Panc1 (cell line): ENCODE results near the gene LTF. TPM values are rescaled to one million over a fixed set of nuclear protein-coding genes. Genes with fewer than 3 reads are reported as not detected.

Source experiments
- ATAC-seq: fragments of 200-7000 bp; cut with Tn5 transposase; 2 replicates; pipeline ENCODE4 v1.9.1; 2020; ENCODE audit warnings: mild to moderate bottlenecking, moderate library complexity
- BruUV-seq: library from RNA; stranded (reverse); fragments of 400-500 nt; replicated peaks from 2 replicates; lab custom pipeline; 2021; lab: Mats Ljungman, UMichigan
- CTCF ChIA-PET: fragments of 300-600 bp; sonication (Branson Sonifier 250); formaldehyde crosslinking; loops from one replicate; lab custom pipeline; 2022; ENCODE audit warnings: antibody characterized with exemption; lab: Charles Lee
- POLR2A ChIA-PET: fragments of 300-600 bp; sonication (Branson Sonifier 250); formaldehyde crosslinking; loops from one replicate; lab custom pipeline; 2022; ENCODE audit warnings: antibody characterized with exemption; lab: Charles Lee
- DNase-seq: peaks from one replicate; pipeline ENCODE4 v3.0.0-alpha.2; 2010; ENCODE audit warnings: low read depth, low spot score
- H3K27ac ChIP-seq: 2 replicates; pipeline ENCODE4 v1.5.1; 2011; ENCODE audit warnings: mild to moderate bottlenecking, low read length, inconsistent platforms
- H3K27me3 ChIP-seq: fragments of 200-500 bp; sonication (Bioruptor generic); 2 replicates; pipeline ENCODE4 v1.6.0; 2014; ENCODE audit warnings: low read length, inconsistent platforms; ENCODE audit not compliant: control insufficient read depth, insufficient read depth
- H3K36me3 ChIP-seq: fragments of 200-500 bp; sonication (Bioruptor generic); 2 replicates; pipeline ENCODE4 v1.5.1; 2014; ENCODE audit warnings: inconsistent platforms, mild to moderate bottlenecking, low read length, moderate library complexity; ENCODE audit not compliant: control insufficient read depth, insufficient read depth
- H3K4me1 ChIP-seq: 2 replicates; pipeline ENCODE4 v1.5.1; 2011; ENCODE audit warnings: inconsistent platforms, mild to moderate bottlenecking, low read length, moderate library complexity; ENCODE audit not compliant: control insufficient read depth, insufficient read depth
- H3K4me3 ChIP-seq, 2 experiments: 2 replicates each; pipeline ENCODE4 v1.5.1; 2011 to 2012; ENCODE audit warnings: low read depth in 2 of 2, low read length in 2 of 2, mild to moderate bottlenecking in 2 of 2, inconsistent platforms in 1 of 2, moderate library complexity in 1 of 2
- H3K9me3 ChIP-seq: fragments of 200-500 bp; sonication (Bioruptor generic); 2 replicates; pipeline ENCODE4 v1.5.1; 2014; ENCODE audit warnings: low read depth, mild to moderate bottlenecking, inconsistent platforms, low read length, moderate library complexity; ENCODE audit not compliant: control insufficient read depth, insufficient read depth
- POLR2AphosphoS5 ChIP-seq: IDR thresholded peaks from 2 replicates; pipeline ENCODE4 v1.6.1; 2012; ENCODE audit warnings: mild to moderate bottlenecking, low read depth, low read length, moderate library complexity
- SIN3A ChIP-seq: IDR thresholded peaks from 2 replicates; pipeline ENCODE4 v1.6.1; 2012; ENCODE audit warnings: low read depth, mild to moderate bottlenecking, low read length, moderate library complexity, borderline replicate concordance; ENCODE audit not compliant: insufficient read depth
- TCF7L2 ChIP-seq: IDR thresholded peaks from 2 replicates; pipeline ENCODE4 v1.6.1; 2011; ENCODE audit warnings: mild to moderate bottlenecking, low read depth, low read length, inconsistent platforms
- in situ Hi-C: cut with HindIII; loops from 2 replicates; pipeline ENCODE4 v1.10.0; 2016; ENCODE audit warnings: low sequenced_read_pairs, low pct_unique_long_range_greater_than_20kb
- intact Hi-C: fragments of 100-400 bp; cut with micrococcal nuclease; formaldehyde crosslinking; loops from one replicate; pipeline ENCODE4 v1.10.0; 2022; ENCODE audit not compliant: unreplicated experiment
- total RNA-seq: library from RNA; stranded (reverse); gene quantifications from one replicate; pipeline ENCODE4 v1.2.1, GENCODE V29; 2021; ENCODE audit not compliant: unreplicated experiment
- TF ChIP-seq, protein P1 (sequence below), 2 experiments: IDR thresholded peaks; 2 replicates each; pipeline ENCODE4 v1.6.1; 2011 to 2012; ENCODE audit warnings: low read depth in 2 of 2, control low read depth in 1 of 2, low read length in 1 of 2, mild to moderate bottlenecking in 1 of 2, moderate library complexity in 1 of 2; ENCODE audit not compliant: insufficient read depth in 1 of 2
- TF ChIP-seq, protein P2 (sequence below): fragments of 450-650 bp; IDR thresholded peaks from 2 replicates; pipeline ENCODE4 v1.5.1; 2017; ENCODE audit warnings: mild to moderate bottlenecking

The LTF gene
- total RNA-seq, 1 experiment from 2014 or later, result not detected

DNA sequence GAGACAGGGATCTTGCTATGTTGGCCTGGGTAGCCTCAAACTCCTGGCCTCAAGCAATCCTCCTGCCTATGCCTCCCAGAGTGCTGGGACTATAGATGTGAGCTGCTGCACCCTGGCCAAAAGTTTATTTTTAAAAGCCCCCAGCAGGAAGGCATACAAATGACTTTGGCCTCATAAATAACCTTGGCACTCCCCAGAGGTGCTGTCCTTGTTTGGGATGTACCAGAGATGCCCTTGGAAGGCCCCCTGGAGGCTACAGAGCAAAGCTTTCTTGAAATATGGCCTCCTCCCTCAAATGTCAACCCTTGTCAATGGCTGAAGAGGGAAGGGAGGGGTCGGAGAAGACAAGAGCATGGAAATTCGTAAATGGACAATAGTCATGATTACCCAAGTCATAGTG is 19.1 kb upstream of the LTF start:
- DNase-seq, result no peak
- no peaks in the 10 kb centered on the region for H3K36me3 ChIP-seq
- H3K27ac ChIP-seq, result no peak overlapping the region
- no peak overlapping the region for H3K4me3 ChIP-seq
- ChIA-PET POLR2A (no interaction called here), CTCF (no interaction called here)
- H3K4me1 ChIP-seq, result no peaks in the 10 kb centered on the region
- no peaks in the 10 kb centered on the region for H3K9me3 ChIP-seq
- no peak for ATAC-seq
- in situ Hi-C loops, result no loop called here
- no peaks in the 10 kb centered on the region for H3K27me3 ChIP-seq
- intact Hi-C loops, result no loop called here
- TF ChIP-seq POLR2AphosphoS5, result no peak
- BruUV-seq, result no TSS peak

DNA sequence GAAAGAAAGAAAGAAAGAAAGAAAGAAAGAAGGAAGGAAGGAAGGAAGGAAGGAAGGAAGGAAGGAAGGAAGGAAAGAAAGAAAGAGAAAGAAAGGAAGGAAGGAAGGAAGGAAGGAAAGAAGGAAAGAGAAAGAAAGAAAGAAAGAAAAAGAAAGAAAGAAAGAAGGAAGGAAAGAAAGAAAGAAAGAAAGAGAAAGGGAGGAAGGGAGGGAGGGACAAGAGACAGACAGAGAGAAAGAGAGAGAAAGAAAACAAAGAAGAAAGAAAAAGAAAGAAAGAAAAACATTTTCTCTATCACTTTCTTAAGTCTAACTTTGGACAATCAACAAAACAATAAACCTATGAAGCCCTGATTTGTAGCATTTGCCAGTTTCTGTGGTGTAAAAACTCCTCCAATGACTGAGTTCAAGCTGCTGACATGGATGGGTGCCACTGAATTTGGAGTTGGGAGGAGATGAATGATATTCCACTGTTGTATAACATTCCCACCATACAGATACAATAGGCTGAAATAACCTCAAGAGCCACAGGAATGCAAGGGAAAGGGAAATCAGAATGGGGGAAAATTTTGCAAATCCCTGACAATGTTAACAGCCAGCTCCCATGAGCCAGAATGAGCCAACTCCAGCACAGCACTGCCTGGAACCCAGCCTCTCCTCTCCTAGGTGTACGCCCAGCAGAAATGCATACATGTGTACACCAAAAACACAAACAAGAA is 18.1 kb upstream of the LTF start:
- Histone ChIP-seq H3K27ac (no peak overlapping the region), H3K27me3 (no peaks in the 10 kb centered on the region; the same call in 1 of the 2 replicates), H3K4me3 (no peak overlapping the region), H3K4me1 (no peaks in the 10 kb centered on the region), H3K36me3 (no peaks in the 10 kb centered on the region), H3K9me3 (no peaks in the 10 kb centered on the region)
- POLR2A ChIA-PET, result no interaction called here
- in situ Hi-C loops (no loop called here), intact Hi-C loops (no loop called here)
- TF ChIP-seq POLR2AphosphoS5, result no peak
- no peak for TF ChIP-seq TCF7L2
- TF ChIP-seq, protein P1, sequence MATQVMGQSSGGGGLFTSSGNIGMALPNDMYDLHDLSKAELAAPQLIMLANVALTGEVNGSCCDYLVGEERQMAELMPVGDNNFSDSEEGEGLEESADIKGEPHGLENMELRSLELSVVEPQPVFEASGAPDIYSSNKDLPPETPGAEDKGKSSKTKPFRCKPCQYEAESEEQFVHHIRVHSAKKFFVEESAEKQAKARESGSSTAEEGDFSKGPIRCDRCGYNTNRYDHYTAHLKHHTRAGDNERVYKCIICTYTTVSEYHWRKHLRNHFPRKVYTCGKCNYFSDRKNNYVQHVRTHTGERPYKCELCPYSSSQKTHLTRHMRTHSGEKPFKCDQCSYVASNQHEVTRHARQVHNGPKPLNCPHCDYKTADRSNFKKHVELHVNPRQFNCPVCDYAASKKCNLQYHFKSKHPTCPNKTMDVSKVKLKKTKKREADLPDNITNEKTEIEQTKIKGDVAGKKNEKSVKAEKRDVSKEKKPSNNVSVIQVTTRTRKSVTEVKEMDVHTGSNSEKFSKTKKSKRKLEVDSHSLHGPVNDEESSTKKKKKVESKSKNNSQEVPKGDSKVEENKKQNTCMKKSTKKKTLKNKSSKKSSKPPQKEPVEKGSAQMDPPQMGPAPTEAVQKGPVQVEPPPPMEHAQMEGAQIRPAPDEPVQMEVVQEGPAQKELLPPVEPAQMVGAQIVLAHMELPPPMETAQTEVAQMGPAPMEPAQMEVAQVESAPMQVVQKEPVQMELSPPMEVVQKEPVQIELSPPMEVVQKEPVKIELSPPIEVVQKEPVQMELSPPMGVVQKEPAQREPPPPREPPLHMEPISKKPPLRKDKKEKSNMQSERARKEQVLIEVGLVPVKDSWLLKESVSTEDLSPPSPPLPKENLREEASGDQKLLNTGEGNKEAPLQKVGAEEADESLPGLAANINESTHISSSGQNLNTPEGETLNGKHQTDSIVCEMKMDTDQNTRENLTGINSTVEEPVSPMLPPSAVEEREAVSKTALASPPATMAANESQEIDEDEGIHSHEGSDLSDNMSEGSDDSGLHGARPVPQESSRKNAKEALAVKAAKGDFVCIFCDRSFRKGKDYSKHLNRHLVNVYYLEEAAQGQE (IDR thresholded peaks at IDR 0.05; ENCODE audit: insufficient read depth in 1 of 2, low read depth in 2 of 2, low read length in 1 of 2), result no peak
- TF ChIP-seq, protein P2, sequence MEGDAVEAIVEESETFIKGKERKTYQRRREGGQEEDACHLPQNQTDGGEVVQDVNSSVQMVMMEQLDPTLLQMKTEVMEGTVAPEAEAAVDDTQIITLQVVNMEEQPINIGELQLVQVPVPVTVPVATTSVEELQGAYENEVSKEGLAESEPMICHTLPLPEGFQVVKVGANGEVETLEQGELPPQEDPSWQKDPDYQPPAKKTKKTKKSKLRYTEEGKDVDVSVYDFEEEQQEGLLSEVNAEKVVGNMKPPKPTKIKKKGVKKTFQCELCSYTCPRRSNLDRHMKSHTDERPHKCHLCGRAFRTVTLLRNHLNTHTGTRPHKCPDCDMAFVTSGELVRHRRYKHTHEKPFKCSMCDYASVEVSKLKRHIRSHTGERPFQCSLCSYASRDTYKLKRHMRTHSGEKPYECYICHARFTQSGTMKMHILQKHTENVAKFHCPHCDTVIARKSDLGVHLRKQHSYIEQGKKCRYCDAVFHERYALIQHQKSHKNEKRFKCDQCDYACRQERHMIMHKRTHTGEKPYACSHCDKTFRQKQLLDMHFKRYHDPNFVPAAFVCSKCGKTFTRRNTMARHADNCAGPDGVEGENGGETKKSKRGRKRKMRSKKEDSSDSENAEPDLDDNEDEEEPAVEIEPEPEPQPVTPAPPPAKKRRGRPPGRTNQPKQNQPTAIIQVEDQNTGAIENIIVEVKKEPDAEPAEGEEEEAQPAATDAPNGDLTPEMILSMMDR, result no peak
- no peak for TF ChIP-seq SIN3A
- CTCF ChIA-PET, result no interaction called here
- ATAC-seq (no peak), DNase-seq (no peak)
- no TSS peak for BruUV-seq

DNA sequence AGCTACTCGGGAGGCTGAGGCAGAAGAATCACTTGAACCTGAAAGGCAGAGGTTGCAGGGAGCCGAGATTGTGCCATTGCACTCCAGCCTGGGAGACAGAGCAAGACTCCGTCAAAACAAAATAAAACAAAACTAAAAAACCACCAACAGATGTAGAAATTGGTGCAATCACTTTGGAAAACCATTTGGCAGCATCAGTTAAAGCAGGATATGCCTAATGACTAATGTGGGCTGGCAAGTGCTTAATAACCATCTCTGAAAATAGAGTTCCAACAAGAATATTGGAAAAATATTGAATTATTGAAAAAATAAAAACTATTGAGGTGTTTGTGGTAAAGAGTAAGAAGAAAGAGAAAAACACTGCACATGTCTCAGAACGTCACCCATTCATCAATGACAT is 16.9 kb upstream of the LTF start:
- in situ Hi-C loops (no loop called here), intact Hi-C loops (no loop called here)
- no peak overlapping the region for H3K27ac ChIP-seq
- ChIA-PET POLR2A (no interaction called here), CTCF (no interaction called here)
- H3K36me3 ChIP-seq, result no peaks in the 10 kb centered on the region
- H3K4me3 ChIP-seq, result no peak overlapping the region
- no peaks in the 10 kb centered on the region; the same call in none of the 2 replicates for H3K27me3 ChIP-seq
- TF ChIP-seq SIN3A, result no peak
- TF ChIP-seq, protein P1 (IDR thresholded peaks at IDR 0.05; ENCODE audit: insufficient read depth in 1 of 2, low read depth in 2 of 2, low read length in 1 of 2), result no peak
- TF ChIP-seq TCF7L2, result no peak
- TF ChIP-seq, protein P2, result no peak
- TF ChIP-seq POLR2AphosphoS5, result no peak
- ATAC-seq (no peak), DNase-seq (no peak)
- no peaks in the 10 kb centered on the region for H3K4me1 ChIP-seq
- no TSS peak for BruUV-seq
- H3K9me3 ChIP-seq, result no peaks in the 10 kb centered on the region
